ENCODE data around the gene LRMDA.

GRCh38 chr10:75469006-75469616 lies 37.7 kb downstream of the LRMDA start:
- TF ChIP-seq CTCF (IDR thresholded peaks at IDR 0.05), result no peak
- TF ChIP-seq POLR2A (IDR thresholded peaks at IDR 0.05), result no peak

All from transverse colon (tissue), 3 donors.